Transverse colon (tissue), 4 donors: ENCODE measurements around the gene FBXL13. TPM values are rescaled to one million over a fixed set of nuclear protein-coding genes. Genes with fewer than 3 reads are reported as not detected.
"Not testable (repeated sequence)": the region's sequence is repeated elsewhere in the genome, so short reads cannot be mapped to it uniquely, and the experiment has no call there.

Experiments used
- DNase-seq: peaks from one replicate; pipeline ENCODE4 v3.0.0-alpha.2; 2019
- H3K27ac ChIP-seq, 4 donors: fragments of 200-600 bp; sonication (generic); 2 replicates each; pipeline ENCODE4 v1.5.1; 2016 to 2018; ENCODE audit warnings: inconsistent platforms in 4 of 4
- H3K27me3 ChIP-seq: fragments of 200-600 bp; sonication (generic); 2 replicates; pipeline ENCODE4 v1.5.1; 2017; ENCODE audit warnings: inconsistent platforms
- H3K36me3 ChIP-seq, 4 donors: fragments of 200-600 bp; sonication (generic); 2 replicates each; pipeline ENCODE4 v1.5.1; 2017 to 2019; ENCODE audit warnings: inconsistent platforms in 4 of 4
- H3K4me1 ChIP-seq, 4 donors: fragments of 200-600 bp; sonication (generic); 2 replicates each; pipeline ENCODE4 v1.5.1; 2017 to 2020; ENCODE audit warnings: inconsistent platforms in 4 of 4
- H3K4me3 ChIP-seq, 4 donors: fragments of 200-600 bp; sonication (generic); 1 replicate in 1 of 4; 2 replicates in 3 of 4; pipeline versions ENCODE4 v1.5.1 to v1.6.1; 2017 to 2019; ENCODE audit warnings: inconsistent platforms in 4 of 4
- H3K9me3 ChIP-seq, 2 donors: fragments of 200-600 bp; sonication (generic); 2 replicates each; pipeline ENCODE4 v1.5.1; 2017 to 2019; ENCODE audit warnings: inconsistent platforms in 2 of 2
- EP300 ChIP-seq: sonication (generic); formaldehyde crosslinking; IDR thresholded peaks from one replicate; pipeline ENCODE4 v1.6.1; 2017; ENCODE audit warnings: antibody characterized with exemption, low read depth
- POLR2A ChIP-seq: fragments of 450-650 bp; IDR thresholded peaks from one replicate; pipeline ENCODE4 v1.6.1; 2016; ENCODE audit warnings: antibody characterized with exemption, mild to moderate bottlenecking, moderate library complexity
- POLR2AphosphoS5 ChIP-seq, 3 donors: sonication (generic); formaldehyde crosslinking; IDR thresholded peaks; one replicate each; pipeline ENCODE4 v1.6.1; 2016; ENCODE audit warnings: antibody characterized with exemption in 3 of 3
- WGBS, 2 donors: methylation state at CpG; one replicate each; pipeline ENCODE4 v1.1.5; 2018; ENCODE audit warnings: low coverage in 1 of 2; 5-methylcytosine and 5-hydroxymethylcytosine counted together
- in situ Hi-C, 4 donors: fragments of 200-750 bp; cut with MboI; loops; one replicate each; pipeline versions ENCODE4 v1.15.0 to v1.15.1; 2017; ENCODE audit warnings: low sequenced_read_pairs in 3 of 4, low pct_ligation_motif_present in 1 of 4, low pct_unique_long_range_greater_than_20kb in 1 of 4
- intact Hi-C: fragments of 100-400 bp; cut with DNase I; formaldehyde crosslinking; loops from one replicate; pipeline ENCODE4 v1.15.1; 2023; ENCODE audit warnings: low total_unique reads
- total RNA-seq, 4 donors: library from RNA; depleted of rRNA; stranded (reverse); fragments of >200 nt; gene quantifications; one replicate each; pipeline ENCODE4 v1.1.0, GENCODE V29; 2016
- TF ChIP-seq, protein P1 (sequence below), 5 experiments: fragments of 200-600 bp in 3 of 5; fragments of 450-650 bp in 2 of 5; sonication (generic) in 3 of 5; IDR thresholded peaks; 1 replicate in 2 of 5; 2 replicates in 3 of 5; pipeline ENCODE4 v1.5.1; 2016 to 2017; ENCODE audit warnings: antibody characterized with exemption in 5 of 5, inconsistent platforms in 3 of 5, mild to moderate bottlenecking in 2 of 5, moderate library complexity in 1 of 5

Gene FBXL13
- total RNA-seq, 4 donors from 2014 or later: 0.96 to 6.8 (median 1.9) TPM; not detected in 1

DNA sequence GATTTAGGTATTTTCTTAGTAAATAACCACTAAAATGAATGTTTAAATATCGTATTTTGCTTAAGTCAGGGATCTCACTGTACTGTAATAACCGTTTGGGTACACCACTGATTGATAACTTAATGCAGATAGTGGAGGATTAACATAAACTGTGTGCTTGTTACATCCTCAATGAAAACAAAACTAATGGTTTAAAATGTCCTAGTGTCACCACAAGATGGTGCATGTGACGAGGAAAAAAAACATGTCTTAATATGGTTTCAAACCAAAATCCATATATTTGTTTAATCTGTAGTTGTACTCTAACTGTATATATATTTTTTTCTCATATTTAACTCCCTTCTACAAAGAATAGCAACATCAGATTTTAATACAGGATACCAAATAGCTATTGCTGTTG is 19.5 kb upstream of the FBXL13 start:
- 36 to 48% methylated on average over 3 of the region's 3 CpGs for WGBS, 2 donors
- H3K4me1 ChIP-seq: no peaks in the 10 kb centered on the region
- H3K27me3 ChIP-seq: no peaks in the 10 kb centered on the region
- no peaks in the 10 kb centered on the region for H3K9me3 ChIP-seq
- H3K36me3 ChIP-seq: peaks cover 0 to 16% (median 2%) of the 10 kb centered on the region in 4 donors
- DNase-seq: no peak
- H3K27ac ChIP-seq: no peak overlapping the region
- TF ChIP-seq EP300: no peak
- TF ChIP-seq POLR2AphosphoS5 (IDR thresholded peaks at IDR 0.05): no peak
- no peak for TF ChIP-seq POLR2A
- TF ChIP-seq, protein P1, sequence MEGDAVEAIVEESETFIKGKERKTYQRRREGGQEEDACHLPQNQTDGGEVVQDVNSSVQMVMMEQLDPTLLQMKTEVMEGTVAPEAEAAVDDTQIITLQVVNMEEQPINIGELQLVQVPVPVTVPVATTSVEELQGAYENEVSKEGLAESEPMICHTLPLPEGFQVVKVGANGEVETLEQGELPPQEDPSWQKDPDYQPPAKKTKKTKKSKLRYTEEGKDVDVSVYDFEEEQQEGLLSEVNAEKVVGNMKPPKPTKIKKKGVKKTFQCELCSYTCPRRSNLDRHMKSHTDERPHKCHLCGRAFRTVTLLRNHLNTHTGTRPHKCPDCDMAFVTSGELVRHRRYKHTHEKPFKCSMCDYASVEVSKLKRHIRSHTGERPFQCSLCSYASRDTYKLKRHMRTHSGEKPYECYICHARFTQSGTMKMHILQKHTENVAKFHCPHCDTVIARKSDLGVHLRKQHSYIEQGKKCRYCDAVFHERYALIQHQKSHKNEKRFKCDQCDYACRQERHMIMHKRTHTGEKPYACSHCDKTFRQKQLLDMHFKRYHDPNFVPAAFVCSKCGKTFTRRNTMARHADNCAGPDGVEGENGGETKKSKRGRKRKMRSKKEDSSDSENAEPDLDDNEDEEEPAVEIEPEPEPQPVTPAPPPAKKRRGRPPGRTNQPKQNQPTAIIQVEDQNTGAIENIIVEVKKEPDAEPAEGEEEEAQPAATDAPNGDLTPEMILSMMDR (IDR thresholded peaks at IDR 0.05): peak in 2 of 5 experiments; percentile 6 to 13
- in situ Hi-C loops: loop anchor here in 1 of 4 donors (25.0 kb wide), 1 partner anchor 193 kb away; the partner anchor contains the start of gene PMPCB
- H3K4me3 ChIP-seq: no peak overlapping the region
- intact Hi-C loops: no loop called here

DNA sequence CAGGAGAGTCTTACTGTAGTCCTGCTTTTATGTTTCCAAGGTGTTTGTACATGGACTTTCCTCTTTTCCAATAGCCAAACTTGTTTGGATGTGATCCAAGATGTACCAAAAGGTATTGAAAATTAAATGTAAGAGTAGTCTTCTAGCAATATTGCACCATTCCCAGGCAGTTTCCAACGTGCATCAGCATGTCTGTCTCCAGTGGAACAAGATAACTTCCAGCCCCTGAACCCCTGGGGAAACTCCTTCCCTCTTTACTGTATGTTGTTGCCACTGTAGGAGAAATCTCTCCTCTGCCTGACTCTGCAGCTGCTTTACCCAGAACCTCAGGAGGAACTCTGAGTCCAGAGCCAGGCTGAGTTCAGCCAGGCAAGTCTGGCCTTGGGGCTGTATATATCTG is 18.8 kb upstream of the FBXL13 start:
- no peaks in the 10 kb centered on the region for H3K27me3 ChIP-seq
- intact Hi-C loops (no loop called here), in situ Hi-C loops (loop anchor here in 1 of 4 donors (25.0 kb wide), 1 partner anchor 194 kb away; the partner anchor contains the start of gene PMPCB)
- DNase-seq: no peak
- H3K36me3 ChIP-seq: peaks cover 0 to 16% (median 4%) of the 10 kb centered on the region in 4 donors
- H3K27ac ChIP-seq: no peak overlapping the region
- no peak for TF ChIP-seq POLR2AphosphoS5 (IDR thresholded peaks at IDR 0.05)
- no peak for TF ChIP-seq POLR2A
- no peak for TF ChIP-seq EP300
- TF ChIP-seq, protein P1 (IDR thresholded peaks at IDR 0.05): no peak
- no peaks in the 10 kb centered on the region for H3K9me3 ChIP-seq
- no peak overlapping the region for H3K4me3 ChIP-seq
- no peaks in the 10 kb centered on the region for H3K4me1 ChIP-seq
- WGBS, 2 donors: 76% methylated on average over 1 of the region's 1 CpG; no CpG with 5 or more reads in 1 of the 2 donors

DNA sequence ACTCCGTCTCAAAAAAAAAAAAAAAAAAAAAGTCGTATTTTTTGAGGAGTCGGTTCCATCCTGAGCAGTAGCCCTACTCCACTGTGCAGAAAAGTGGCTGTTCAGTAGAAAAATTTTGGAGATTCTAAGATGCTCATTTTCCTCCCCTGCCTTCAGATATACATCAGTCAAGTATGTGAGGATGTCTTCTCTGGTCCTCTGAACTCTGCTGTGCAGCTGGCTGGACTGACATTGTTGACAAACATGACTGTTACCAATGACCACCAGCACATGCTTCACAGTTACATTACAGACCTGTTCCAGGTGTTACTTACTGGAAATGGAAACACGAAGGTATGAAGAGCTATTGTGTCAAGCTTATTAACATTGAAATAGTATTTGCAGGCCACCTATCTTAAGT is 17.7 kb upstream of the FBXL13 start:
- H3K36me3 ChIP-seq: peaks cover 0 to 25% (median 4%) of the 10 kb centered on the region in 4 donors
- H3K4me1 ChIP-seq, intact Hi-C loops, H3K4me3 ChIP-seq, H3K9me3 ChIP-seq, H3K27ac ChIP-seq, H3K27me3 ChIP-seq, DNase-seq: not testable (repeated sequence)
- in situ Hi-C loops: loop anchor here in 1 of 4 donors (25.0 kb wide), 1 partner anchor 195 kb away; the partner anchor contains the start of gene PMPCB
- 63 to 95% methylated on average over 2 to 4 of the region's 4 CpGs for WGBS, 2 donors

DNA sequence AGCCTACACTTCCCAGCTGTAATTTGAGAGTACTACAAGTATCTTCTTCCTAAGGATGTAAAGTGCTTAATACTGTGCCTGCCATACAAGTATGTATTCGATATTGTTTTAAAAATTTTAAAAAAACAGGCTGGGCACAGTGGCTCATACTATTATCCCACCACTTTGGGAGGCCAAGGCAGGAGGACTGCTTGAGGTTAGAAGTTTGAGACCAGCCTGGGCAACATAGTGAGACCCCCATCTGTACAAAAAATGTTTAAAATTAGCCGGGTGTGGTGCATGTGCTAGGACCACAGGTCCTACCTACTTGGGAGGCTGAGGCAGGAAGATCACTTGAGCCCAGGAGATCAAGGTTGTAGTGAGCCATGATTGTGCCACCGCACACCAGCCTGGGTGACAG is 8.6 kb upstream of the FBXL13 start:
- no peak for DNase-seq
- H3K27me3 ChIP-seq: no peaks in the 10 kb centered on the region
- intact Hi-C loops (no loop called here), in situ Hi-C loops (loop anchor here in 1 of 4 donors (25.0 kb wide), 1 partner anchor 204 kb away; the partner anchor contains the start of gene PMPCB)
- no peak overlapping the region for H3K4me3 ChIP-seq
- H3K36me3 ChIP-seq: peaks cover 0 to 28% (median 4%) of the 10 kb centered on the region in 4 donors
- WGBS, 2 donors: 92 to 95% methylated on average over 2 to 3 of the region's 3 CpGs
- no peaks in the 10 kb centered on the region for H3K9me3 ChIP-seq
- no peak overlapping the region for H3K27ac ChIP-seq
- no peaks in the 10 kb centered on the region for H3K4me1 ChIP-seq
- no peak for TF ChIP-seq EP300
- no peak for TF ChIP-seq POLR2A
- TF ChIP-seq, protein P1 (IDR thresholded peaks at IDR 0.05): no peak

DNA sequence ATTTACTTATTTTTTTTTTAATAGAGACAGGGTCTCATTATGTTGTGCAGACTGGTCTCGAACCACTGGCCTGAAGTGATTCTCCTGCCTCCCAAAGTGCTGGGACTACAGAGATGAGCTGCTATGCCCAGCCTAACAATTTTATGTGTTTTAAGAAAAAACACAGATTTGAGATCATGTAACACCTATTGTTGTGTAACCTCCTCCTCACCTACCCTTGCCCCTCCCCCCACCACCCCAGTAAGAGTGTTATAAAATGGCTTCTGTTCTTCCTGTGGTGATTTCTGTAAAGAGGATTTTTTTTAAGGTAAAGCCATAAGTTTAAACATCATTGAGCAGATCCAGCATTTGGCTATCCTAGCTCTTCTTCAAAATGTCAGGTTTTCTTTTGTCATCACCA is 7.9 kb upstream of the FBXL13 start:
- TF ChIP-seq EP300 (no peak), POLR2AphosphoS5 (IDR thresholded peaks at IDR 0.05) (no peak), POLR2A (no peak)
- no peak for DNase-seq
- no peaks in the 10 kb centered on the region for H3K4me1 ChIP-seq
- 83 to 98% methylated on average over 1 of the region's 1 CpG for WGBS, 2 donors
- H3K27me3 ChIP-seq: no peaks in the 10 kb centered on the region
- peaks cover 0 to 20% (median 4%) of the 10 kb centered on the region in 4 donors for H3K36me3 ChIP-seq
- no peak overlapping the region for H3K27ac ChIP-seq
- no peaks in the 10 kb centered on the region for H3K9me3 ChIP-seq
- intact Hi-C loops (no loop called here), in situ Hi-C loops (loop anchor here in 1 of 4 donors (25.0 kb wide), 1 partner anchor 205 kb away; the partner anchor contains the start of gene PMPCB)
- no peak overlapping the region for H3K4me3 ChIP-seq
